ENCODE measurements around the gene NCOA3. TPM values are rescaled to one million over a fixed set of nuclear protein-coding genes. Genes with fewer than 3 reads are reported as not detected.

NCOA3 gene
- total RNA-seq, 2 experiments from 2014 or later, result 48.3 to 53.2 TPM

DNA sequence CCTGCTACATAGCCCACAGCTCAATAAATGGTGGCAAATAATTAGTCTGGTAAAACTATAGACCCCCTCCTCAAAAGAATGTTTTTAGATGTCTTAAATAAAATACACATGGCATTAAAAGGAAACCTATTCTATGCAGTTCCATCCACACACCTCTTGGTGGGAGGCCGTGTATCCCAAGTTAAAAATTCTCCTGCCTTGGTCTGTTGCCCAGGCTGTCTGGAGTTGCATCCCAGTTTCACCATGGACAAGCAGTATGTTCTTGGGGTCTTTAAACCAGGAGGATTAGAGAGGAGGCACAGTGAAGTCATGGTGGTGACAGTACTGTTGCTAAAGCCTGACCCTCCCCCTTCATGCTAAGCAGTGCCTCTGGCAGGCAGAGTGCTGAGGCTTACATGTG, 188.0 kb downstream of the NCOA3 start:
- Mint-ChIP-seq H3K36me3 (ENCODE audit: low read depth) (no peaks in the 10 kb centered on the region), H3K9me3 (no peaks in the 10 kb centered on the region), H3K4me1 (ENCODE audit: low read depth) (peaks cover under 1% of the 10 kb centered on the region), H3K27ac (no peak overlapping the region), H3K27me3 (ENCODE audit: low read depth) (no peaks in the 10 kb centered on the region), H3K4me3 (no peak overlapping the region)
- DNase-seq, result no peak
- intact Hi-C loops (cut with micrococcal nuclease), result no loop called here
- CTCF ChIA-PET, result interaction anchor here (1.6 kb wide), 1 partner anchor 12 kb away, joined by 5 read pairs; no protein-coding TSS in a partner anchor

DNA sequence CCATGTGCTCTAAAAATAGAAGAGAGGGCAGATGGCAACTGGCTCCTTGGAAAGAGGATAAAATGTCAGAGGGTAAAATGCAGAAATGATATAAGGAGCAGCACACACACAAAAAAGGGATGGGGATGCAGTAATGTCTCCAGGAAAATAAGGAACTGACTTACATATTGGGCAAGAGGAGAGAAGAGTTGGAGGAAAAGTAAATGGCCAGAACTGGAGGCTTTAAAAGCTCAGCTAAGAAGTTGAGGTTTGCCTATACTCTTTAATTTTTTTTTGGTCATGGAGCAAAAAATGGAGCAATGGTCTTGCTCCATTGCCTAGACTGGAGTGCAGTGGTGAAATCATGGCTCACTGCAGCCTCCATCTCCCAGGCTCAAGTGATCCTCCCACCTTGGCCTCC, 189.9 kb downstream of the NCOA3 start:
- Mint-ChIP-seq H3K4me3 (no peak overlapping the region), H3K27ac (no peak overlapping the region), H3K9me3 (no peaks in the 10 kb centered on the region), H3K36me3 (ENCODE audit: low read depth) (no peaks in the 10 kb centered on the region), H3K27me3 (ENCODE audit: low read depth) (no peaks in the 10 kb centered on the region), H3K4me1 (ENCODE audit: low read depth) (peaks cover 7% of the 10 kb centered on the region)
- CTCF ChIA-PET, result interaction anchor here (0.6 to 1.4 kb wide), 4 partner anchors 17 to 929 kb away, joined by 3 to 4 read pairs (median 3); no protein-coding TSS in a partner anchor
- no peak for DNase-seq
- intact Hi-C loops (cut with micrococcal nuclease), result no loop called here

DNA sequence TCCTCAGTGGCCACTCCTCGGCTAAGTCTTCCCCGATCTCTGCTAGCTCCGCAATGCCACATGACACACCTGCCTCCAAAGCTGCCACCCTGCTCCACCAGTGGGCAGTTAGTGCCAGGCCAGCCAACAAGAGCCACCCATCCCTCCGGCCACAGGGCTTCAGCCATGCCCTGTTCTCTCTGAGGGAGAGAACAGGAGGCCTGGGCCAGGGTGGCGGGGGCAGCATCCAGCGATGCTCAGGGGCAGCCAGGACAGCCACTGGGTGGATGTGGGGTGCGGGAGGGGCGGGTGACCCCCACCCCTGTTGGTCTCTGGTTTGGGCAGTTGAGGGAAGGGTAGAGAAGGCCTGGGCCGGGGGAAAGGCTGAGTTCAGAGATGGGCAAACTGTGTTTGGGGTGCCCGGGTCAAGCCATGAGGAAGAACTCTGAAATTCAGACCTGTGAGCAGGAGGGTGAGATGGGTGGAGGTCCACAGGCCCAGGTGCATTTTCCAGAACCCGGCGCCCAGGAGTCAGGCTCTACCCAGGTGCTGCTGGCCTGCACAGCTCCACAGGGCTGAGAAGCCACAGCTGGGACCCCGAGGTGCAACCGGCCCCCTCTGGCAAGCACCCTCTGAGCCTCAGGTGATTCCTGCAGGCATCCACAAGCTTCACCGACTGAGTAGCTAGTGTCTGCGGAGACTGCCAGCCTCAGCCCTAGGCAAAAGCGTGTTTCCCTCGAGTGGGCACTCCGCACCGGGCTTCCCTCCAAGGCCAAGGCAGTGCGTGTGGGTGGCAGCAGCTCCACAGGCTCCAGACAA, 192.5 kb downstream of the NCOA3 start:
- DNase-seq, result no peak
- Mint-ChIP-seq H3K4me1 (ENCODE audit: low read depth) (peaks cover 7% of the 10 kb centered on the region), H3K27ac (no peak overlapping the region), H3K9me3 (no peaks in the 10 kb centered on the region), H3K27me3 (ENCODE audit: low read depth) (no peaks in the 10 kb centered on the region), H3K36me3 (ENCODE audit: low read depth) (no peaks in the 10 kb centered on the region), H3K4me3 (no peak overlapping the region)
- CTCF ChIA-PET, result interaction anchor here (0.7 to 1.7 kb wide), 7 partner anchors 14 to 926 kb away, joined by 3 to 6 read pairs (median 3); no protein-coding TSS in a partner anchor
- intact Hi-C loops (cut with micrococcal nuclease), result no loop called here

DNA sequence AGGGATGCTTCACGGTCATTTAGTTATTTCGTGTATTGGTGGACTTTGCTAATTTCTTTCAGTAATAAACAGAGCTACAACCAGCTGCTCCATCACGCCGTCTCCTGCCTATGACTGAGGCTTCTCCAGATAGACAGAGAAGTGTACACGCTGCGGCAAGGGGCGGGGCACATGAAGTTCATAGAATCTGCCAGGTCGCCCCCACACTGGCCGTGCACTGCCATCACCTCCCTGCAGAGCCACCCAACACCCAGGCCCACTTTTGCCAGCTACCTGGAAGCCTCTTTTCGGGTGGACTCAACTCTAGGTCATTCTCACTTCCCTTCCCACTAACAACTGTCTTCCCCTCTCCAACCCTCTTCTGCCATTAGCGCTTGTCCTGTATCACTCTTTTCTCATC, 195.2 kb downstream of the NCOA3 start:
- H3K4me1 Mint-ChIP-seq (ENCODE audit: low read depth), result peaks cover 7% of the 10 kb centered on the region
- H3K9me3 Mint-ChIP-seq, result no peaks in the 10 kb centered on the region
- DNase-seq, result no peak
- no peaks in the 10 kb centered on the region for H3K36me3 Mint-ChIP-seq (ENCODE audit: low read depth)
- intact Hi-C loops (cut with micrococcal nuclease), result no loop called here
- no peak overlapping the region for H3K27ac Mint-ChIP-seq
- CTCF ChIA-PET, result no interaction called here
- H3K27me3 Mint-ChIP-seq (ENCODE audit: low read depth), result no peaks in the 10 kb centered on the region
- H3K4me3 Mint-ChIP-seq, result no peak overlapping the region

DNA sequence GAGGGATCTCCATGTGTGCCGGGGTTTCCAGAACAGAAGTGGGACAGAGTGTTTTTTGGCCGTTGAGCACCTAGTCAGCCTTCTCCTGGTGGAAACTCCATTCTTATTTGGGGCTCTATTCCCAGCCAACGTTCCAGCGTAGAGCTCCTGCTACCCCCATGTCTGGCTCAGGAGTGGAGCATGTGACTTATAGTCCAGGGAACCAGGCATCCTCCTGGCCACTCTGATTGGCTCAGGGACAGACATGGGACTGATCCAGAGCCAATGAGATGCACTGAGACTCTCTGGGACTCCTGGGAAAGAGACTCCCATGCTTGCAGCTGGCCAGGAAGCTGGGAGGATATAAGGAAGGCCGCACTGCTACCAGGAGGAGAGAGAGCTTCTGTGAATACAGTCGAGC, 196.5 kb downstream of the NCOA3 start:
- H3K4me1 Mint-ChIP-seq (ENCODE audit: low read depth), result peaks cover 7% of the 10 kb centered on the region
- no peaks in the 10 kb centered on the region for H3K9me3 Mint-ChIP-seq
- no peaks in the 10 kb centered on the region for H3K36me3 Mint-ChIP-seq (ENCODE audit: low read depth)
- no peak for DNase-seq
- intact Hi-C loops (cut with micrococcal nuclease), result no loop called here
- no peaks in the 10 kb centered on the region for H3K27me3 Mint-ChIP-seq (ENCODE audit: low read depth)
- H3K27ac Mint-ChIP-seq, result no peak overlapping the region
- H3K4me3 Mint-ChIP-seq, result no peak overlapping the region
- CTCF ChIA-PET, result no interaction called here

DNA sequence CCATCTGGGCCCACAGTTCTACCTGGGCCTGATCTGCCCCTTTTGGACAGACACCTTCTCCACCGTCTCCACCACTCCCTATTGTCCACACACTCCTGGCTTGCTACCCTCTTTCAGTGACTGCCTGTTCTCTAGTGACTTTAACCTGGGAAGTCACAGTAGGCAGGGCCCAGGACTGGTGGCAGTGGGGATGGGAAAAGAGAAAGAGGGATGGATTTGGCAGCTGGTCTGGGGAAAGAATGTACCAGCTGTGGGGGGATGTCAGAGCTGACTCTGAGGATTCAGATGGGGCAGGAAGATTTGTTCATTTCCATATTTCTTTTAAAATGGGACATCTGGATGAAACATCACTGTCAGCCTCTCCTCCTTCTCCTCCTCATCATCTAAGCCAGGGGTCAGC, 198.1 kb downstream of the NCOA3 start:
- Mint-ChIP-seq H3K27ac (no peak overlapping the region), H3K36me3 (ENCODE audit: low read depth) (no peaks in the 10 kb centered on the region), H3K9me3 (no peaks in the 10 kb centered on the region), H3K4me1 (ENCODE audit: low read depth) (peaks cover 6% of the 10 kb centered on the region), H3K4me3 (no peak overlapping the region), H3K27me3 (ENCODE audit: low read depth) (no peaks in the 10 kb centered on the region)
- CTCF ChIA-PET, result no interaction called here
- no peak for DNase-seq
- intact Hi-C loops (cut with micrococcal nuclease), result no loop called here

DNA sequence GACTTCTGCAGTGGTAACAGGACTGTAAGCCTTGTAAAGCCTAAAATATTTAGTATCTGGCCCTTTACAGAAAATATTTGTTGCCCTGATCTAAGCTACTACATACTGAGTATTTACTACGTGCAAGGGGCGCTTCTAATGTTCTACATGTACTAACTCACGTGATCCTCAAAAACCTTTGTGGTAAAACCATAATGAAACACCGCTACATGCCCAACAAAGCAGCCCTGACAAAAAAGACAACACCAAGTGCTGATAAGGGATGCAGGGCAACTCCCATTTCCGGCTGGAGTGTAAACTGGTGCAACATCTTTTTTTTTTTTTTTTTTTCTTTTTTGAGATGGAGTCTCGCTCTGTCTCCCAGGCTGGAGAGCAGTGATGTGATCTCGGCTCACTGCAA, 198.6 kb downstream of the NCOA3 start:
- Mint-ChIP-seq H3K4me3 (no peak overlapping the region), H3K9me3 (no peaks in the 10 kb centered on the region), H3K27ac (no peak overlapping the region), H3K4me1 (ENCODE audit: low read depth) (peaks cover 2% of the 10 kb centered on the region), H3K27me3 (ENCODE audit: low read depth) (no peaks in the 10 kb centered on the region), H3K36me3 (ENCODE audit: low read depth) (no peaks in the 10 kb centered on the region)
- CTCF ChIA-PET, result no interaction called here
- no peak for DNase-seq
- intact Hi-C loops (cut with micrococcal nuclease), result no loop called here

DNA sequence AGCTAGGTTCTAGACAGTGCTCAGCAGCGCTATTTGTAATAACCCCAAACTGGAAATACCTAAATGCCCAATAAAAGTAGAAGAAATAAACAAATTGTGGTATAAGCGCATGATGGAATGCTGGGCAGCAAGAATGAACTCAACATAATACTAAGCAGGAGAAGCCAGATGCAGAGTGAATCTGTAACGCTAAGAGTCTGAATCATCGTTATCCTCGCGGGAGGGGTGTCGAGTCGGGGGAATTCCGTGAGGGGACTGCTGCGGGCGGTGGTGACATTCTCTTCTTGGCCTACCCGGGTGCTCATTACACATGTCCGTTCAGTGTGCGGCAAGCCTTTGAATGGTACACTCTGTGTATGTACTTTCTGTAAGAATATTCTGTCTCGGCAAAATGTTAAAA, 199.9 kb downstream of the NCOA3 start:
- intact Hi-C loops (cut with micrococcal nuclease), result no loop called here
- Mint-ChIP-seq H3K4me1 (ENCODE audit: low read depth) (no peaks in the 10 kb centered on the region), H3K4me3 (no peak overlapping the region), H3K36me3 (ENCODE audit: low read depth) (no peaks in the 10 kb centered on the region), H3K9me3 (no peaks in the 10 kb centered on the region), H3K27me3 (ENCODE audit: low read depth) (no peaks in the 10 kb centered on the region), H3K27ac (no peak overlapping the region)
- CTCF ChIA-PET, result no interaction called here
- no peak for DNase-seq

DNA sequence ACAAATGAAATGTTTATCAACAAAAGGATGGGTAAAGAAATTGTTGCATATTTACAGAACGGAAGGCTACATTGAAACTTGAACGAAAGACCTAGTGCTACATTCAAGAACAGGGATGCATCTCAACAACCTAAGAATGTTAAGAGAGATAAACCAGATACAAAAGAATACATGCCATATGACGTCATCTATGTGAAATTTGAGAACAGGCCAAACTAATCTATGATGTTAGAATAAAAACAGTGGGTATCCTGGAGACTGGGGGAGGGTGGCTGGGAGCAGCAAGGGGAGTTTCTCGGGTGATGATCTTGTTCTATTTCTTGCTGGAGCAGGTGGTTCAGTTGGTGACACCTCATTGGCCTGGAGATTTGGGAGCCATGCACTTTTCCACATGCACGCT, 202.1 kb downstream of the NCOA3 start:
- intact Hi-C loops (cut with micrococcal nuclease), result no loop called here
- H3K27ac Mint-ChIP-seq, result no peak overlapping the region
- CTCF ChIA-PET, result interaction anchor here (0.7 kb wide), 1 partner anchor 41 kb away, joined by 3 read pairs; no protein-coding TSS in a partner anchor
- no peak for DNase-seq
- no peaks in the 10 kb centered on the region for H3K27me3 Mint-ChIP-seq (ENCODE audit: low read depth)
- H3K4me3 Mint-ChIP-seq, result no peak overlapping the region
- no peaks in the 10 kb centered on the region for H3K4me1 Mint-ChIP-seq (ENCODE audit: low read depth)
- no peaks in the 10 kb centered on the region for H3K9me3 Mint-ChIP-seq
- H3K36me3 Mint-ChIP-seq (ENCODE audit: low read depth), result no peaks in the 10 kb centered on the region

DNA sequence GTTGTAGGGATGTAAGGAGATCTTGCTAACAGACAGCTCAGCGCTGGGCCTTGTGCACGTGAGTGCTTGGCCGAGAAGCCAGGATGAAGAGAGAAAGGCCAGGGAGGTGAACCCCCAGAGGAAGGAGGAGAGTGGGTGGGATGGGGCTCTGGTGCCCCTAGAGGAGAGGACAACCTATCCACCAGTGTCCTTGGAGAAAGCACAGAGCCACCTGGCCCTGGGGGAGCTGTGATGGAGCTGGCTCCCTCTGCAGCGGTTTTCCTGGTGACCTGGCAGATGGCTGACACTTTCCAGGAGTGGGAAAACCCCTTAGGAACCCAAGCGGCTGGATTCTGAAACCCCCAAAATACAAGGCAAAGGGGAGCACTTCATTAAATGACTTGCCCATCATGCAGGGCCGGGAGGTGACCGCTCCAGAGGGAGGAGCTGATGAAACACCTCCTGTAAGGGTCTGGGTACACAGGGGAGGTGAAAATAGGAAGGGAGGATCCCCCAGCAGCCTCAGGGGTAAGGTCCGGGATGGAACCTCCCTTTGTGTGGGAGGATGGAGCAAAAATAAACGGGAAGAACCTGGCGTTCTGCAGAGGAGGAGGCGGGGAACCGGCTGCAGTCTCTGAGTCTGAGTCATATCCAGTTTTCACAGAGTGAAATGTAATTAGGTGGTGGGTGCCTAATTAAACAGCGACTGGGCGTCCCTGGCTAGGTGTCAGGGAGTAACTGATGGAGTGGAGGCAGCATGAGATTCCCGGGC, 203.2 kb downstream of the NCOA3 start:
- CTCF ChIA-PET, result no interaction called here
- H3K4me1 Mint-ChIP-seq (ENCODE audit: low read depth), result no peaks in the 10 kb centered on the region
- no peaks in the 10 kb centered on the region for H3K9me3 Mint-ChIP-seq
- H3K36me3 Mint-ChIP-seq (ENCODE audit: low read depth), result no peaks in the 10 kb centered on the region
- H3K27ac Mint-ChIP-seq, result no peak overlapping the region
- H3K4me3 Mint-ChIP-seq, result no peak overlapping the region
- no peaks in the 10 kb centered on the region for H3K27me3 Mint-ChIP-seq (ENCODE audit: low read depth)
- intact Hi-C loops (cut with micrococcal nuclease), result no loop called here
- no peak for DNase-seq

DNA sequence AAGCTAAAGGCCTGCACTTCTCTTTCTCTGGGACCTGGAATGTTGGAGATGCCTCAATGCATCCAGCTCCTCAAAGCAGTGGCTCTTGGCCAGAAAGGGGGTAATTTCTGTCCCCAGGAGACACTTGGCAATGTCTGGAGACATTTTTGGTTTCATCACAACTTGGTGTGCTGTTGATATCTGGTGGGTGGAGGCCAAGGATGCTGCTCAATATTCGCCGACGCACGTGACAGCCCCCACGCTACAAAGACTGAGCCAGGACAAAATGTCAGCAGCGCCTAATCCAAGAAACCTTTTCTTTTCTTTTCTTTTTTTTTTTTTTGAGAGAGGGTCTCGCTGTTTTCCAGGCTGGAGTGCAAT, 203.8 kb downstream of the NCOA3 start:
- no peak overlapping the region for H3K4me3 Mint-ChIP-seq
- CTCF ChIA-PET, result no interaction called here
- no peaks in the 10 kb centered on the region for H3K27me3 Mint-ChIP-seq (ENCODE audit: low read depth)
- intact Hi-C loops (cut with micrococcal nuclease), result no loop called here
- no peak for DNase-seq
- H3K9me3 Mint-ChIP-seq, result no peaks in the 10 kb centered on the region
- H3K36me3 Mint-ChIP-seq (ENCODE audit: low read depth), result no peaks in the 10 kb centered on the region
- H3K4me1 Mint-ChIP-seq (ENCODE audit: low read depth), result no peaks in the 10 kb centered on the region
- H3K27ac Mint-ChIP-seq, result no peak overlapping the region

DNA sequence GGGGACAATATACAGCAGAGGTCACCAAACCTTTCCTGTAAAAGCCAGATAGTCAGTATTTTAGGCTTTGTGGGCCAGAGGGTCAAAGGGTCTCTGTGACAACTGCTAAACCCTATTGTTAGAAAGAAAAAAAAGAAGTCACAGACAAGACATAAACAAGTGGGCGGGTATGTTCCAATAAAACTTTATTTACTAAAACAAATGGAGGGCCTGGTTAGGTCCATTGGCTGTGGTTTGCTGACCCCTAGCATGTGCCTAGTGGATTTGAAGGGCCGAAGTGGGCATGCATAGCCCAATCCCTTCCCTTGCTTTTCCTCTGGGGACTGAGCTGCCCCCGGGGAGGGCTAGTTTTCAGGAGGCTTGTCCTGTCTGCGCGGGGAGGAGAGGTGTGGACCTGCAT, 204.7 kb downstream of the NCOA3 start:
- Mint-ChIP-seq H3K36me3 (ENCODE audit: low read depth) (no peaks in the 10 kb centered on the region), H3K4me1 (ENCODE audit: low read depth) (no peaks in the 10 kb centered on the region), H3K4me3 (no peak overlapping the region), H3K27ac (no peak overlapping the region), H3K9me3 (no peaks in the 10 kb centered on the region), H3K27me3 (ENCODE audit: low read depth) (peaks cover 3% of the 10 kb centered on the region)
- DNase-seq, result no peak
- CTCF ChIA-PET, result interaction anchor here (1.3 kb wide), 1 partner anchor 29 kb away, joined by 3 read pairs; no protein-coding TSS in a partner anchor
- intact Hi-C loops (cut with micrococcal nuclease), result no loop called here

Measured in activated naive CD4-positive, alpha-beta T cell treated with anti-CD3 and anti-CD28 coated beads for 36 hours (primary cell).